HG02943 (cell line): Measurements from ENCODE around the gene CUX1.
"Not testable (repeated sequence)": the region's sequence is repeated elsewhere in the genome, so short reads cannot be mapped to it uniquely, and the experiment has no call there.

Source experiments
- ATAC-seq: cut with Tn5 transposase; IDR thresholded peaks from one replicate; pipeline ENCODE4 v1.9.1; 2021; ENCODE audit warnings: mild to moderate bottlenecking, low read depth, moderate library complexity; ENCODE audit not compliant: unreplicated experiment

Gene CUX1

DNA sequence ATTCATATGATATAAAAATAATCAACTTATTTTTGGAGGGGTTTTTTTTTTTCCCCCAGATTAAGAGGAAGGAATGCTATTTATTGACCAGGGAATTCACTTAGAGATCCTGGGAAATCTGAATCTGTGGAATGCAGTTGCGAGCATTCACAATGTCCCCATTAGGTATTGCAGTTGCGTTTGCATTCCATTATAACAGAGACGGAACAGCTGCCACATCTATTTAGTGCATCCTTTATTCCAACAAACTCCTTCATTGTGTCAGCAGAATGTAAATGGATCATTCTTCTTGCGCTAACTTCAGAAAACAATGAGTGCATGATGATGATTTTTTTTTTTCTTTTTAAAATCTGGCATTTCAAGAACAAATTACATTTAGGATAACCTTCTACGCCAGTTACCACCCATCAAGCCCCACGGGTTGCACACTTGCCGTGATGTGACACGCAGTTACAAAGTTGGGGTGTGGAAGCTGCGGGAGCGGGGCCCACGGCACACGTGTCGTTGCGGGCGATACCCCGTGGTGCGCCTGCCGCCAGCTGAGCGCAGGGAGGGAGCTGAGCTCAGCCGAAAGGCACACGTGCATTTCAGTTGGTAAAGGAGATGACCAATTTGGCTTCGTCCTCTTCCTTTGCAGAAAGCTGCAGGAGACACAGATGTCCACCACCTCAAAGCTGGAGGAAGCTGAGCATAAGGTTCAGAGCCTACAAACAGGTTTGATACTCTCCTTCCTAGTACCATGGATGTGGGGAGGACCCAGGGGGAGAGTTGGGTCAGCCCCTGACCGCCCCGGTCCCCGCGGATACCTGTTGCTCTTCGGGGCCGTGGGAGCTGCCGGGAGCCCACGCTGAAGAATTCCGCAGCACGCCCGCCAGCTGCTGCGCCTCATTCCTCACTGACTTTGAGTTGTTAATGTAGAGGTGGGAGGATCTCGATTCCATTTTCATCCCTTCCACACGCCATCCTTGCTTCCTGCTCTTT, 293.9 kb downstream of the CUX1 start:
- ATAC-seq = no peak

DNA sequence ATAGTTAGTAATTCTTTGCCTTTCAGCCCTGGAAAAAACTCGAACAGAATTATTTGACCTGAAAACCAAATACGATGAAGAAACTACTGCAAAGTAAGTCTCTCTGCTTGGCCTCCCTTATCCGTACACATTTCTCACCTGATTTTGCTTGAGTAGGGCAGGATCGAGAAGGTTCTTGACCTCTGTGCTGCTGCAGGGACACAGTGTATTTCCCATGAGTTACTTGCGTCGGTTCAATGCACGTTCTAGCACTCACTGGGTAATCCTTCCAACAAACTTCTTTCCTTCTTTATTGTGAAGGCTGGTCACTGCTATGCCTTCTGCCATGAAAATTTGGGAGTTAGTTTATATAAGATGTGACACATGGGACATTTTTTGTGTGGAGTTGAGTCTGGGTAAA, 297.8 kb downstream of the CUX1 start:
- ATAC-seq = no peak

DNA sequence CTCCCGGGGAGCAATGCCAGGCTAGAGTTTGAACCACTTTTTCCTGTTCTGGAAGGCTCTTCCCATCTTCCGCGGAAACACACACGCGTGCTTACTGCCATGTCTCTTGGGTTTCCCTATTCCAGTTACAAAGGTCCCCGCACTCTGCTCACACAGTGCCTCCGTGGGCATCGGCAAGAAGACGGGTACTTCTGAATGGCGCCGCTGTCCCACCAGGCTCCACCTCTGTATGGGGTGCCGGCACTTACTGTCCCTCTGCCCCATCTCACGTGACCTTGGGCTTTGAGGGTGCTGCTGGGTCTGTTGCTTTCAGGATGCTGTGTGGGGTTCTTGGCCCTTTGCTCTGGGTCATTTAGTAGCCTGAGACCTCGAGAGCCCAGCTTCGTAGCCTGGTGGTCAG, 298.5 kb downstream of the CUX1 start:
- no peak for ATAC-seq

DNA sequence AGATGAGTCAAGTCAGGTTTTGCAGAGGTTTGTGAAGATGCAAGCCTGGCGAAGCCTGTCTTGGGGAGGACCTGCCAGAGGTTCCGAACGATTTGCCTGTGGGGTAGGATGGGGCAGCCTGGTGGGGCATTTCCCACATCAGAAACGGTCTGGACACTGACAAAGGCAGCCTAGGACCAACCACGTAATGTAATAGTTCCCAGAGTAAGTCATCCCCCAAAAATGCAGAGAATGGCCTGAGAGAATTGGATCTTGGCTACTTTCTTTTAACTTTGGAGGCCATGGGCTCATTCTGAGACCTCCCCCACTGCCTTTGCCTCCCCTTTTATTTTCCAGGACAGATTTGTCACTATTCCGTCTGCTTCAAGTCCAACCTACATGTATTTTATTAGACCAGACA, 300.3 kb downstream of the CUX1 start:
- no peak for ATAC-seq

- no peak for ATAC-seq
Observed at GRCh38 chr7:102119213-102119651, 301.8 kb downstream of the CUX1 start.

DNA sequence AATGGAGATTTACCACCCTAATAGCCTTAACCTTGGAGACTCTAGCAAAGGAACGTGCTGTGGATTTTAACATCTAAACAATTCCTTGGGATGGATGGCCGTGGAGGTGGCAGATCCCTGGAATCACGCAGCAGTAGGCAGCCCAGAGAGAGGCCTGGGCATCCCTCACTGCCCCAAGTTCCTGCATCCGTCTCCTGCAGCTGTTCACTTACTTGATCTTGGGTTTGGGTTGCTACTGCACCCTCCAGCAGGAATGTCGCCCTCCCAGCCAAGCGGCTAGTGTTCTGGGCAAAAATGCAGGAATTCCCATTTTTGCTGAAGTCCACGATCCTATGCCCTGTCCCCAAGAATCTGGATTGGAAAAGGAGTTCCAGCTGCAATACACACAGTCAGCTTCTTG, 302.5 kb downstream of the CUX1 start:
- no peak for ATAC-seq

DNA sequence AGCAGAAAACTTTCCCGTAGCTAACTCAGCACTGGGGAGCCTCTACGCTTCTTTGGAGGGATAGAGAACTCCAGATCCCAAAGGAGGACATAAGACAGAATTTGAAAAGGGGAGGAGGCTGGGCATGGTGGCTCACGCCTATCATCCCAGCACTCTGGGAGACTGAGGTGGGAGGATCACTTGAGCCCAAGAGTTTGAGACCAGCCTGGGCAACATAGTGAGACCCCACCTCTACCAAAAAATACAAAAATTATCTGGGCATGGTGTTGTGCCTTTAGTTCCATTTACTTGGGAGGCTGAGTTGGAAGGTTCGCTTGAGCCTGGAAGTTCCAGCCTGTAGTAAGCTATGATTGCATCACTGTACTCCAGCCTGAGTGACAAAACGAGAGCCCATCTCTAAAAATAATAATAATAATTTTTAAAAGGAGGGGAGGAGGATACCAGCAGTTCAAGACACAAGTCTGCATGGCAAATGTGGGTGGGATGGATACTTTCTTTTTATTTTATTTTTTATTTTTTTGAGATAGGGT, 303.3 kb downstream of the CUX1 start:
- no peak for ATAC-seq

DNA sequence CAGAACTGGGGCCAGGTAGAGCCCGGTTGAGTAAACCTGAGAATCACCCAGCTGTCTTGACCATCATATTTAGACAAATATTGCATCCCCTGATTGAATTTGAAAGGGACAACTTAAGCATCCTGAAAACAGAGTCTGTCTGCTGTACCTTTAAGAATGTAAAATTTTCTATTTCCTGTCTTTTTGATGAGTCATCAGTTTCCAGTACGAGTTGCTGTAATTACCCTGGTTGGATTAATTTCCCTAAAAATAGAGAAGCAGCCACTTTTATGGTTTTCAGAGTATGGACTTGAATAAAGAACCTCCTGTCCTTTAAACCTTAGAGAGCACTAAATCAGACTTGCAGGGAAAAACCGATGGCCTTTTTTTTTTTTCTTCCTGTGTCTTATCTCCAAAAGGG, 304.6 kb downstream of the CUX1 start:
- ATAC-seq = no peak

GRCh38 chr7:102125127-102125596, 307.7 kb downstream of the CUX1 start:
- no peak for ATAC-seq

- no peak for ATAC-seq
Observed at GRCh38 chr7:102128303-102128702, 310.9 kb downstream of the CUX1 start.

DNA sequence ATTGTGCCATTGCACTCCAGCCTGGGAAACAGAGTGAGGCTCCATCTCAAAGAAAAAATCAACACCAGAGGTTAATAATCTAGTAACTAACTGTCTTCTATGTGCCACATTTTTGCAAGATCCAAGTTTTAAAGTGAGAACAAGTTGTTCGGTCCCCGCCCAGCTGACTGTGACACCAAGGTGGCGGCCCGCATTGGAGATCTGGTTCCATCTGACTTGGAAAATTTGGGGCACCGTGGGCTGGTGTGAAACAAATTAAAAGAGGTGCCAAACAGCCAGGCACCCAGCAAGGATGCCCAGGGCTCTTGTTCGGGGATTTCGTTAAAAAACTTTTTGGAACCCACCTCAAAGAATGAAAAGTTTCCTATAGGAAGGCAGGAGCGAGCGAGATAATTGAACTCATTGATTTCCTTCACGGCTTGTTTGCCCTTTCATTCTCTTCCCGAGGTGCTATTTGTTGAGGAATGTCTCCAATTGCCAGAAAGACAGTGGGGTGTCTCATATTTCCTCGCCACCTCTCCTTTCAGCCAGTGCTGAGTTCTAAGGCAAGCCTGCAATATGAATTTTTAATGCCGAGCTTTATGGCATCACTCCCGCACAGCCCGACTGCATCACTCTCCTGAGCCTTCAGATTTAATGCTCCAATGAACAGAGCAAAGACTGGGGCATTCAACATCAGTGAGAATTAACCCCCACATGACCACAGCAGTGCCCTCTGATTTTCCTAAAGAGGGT, 312.4 kb downstream of the CUX1 start:
- ATAC-seq = no peak

DNA sequence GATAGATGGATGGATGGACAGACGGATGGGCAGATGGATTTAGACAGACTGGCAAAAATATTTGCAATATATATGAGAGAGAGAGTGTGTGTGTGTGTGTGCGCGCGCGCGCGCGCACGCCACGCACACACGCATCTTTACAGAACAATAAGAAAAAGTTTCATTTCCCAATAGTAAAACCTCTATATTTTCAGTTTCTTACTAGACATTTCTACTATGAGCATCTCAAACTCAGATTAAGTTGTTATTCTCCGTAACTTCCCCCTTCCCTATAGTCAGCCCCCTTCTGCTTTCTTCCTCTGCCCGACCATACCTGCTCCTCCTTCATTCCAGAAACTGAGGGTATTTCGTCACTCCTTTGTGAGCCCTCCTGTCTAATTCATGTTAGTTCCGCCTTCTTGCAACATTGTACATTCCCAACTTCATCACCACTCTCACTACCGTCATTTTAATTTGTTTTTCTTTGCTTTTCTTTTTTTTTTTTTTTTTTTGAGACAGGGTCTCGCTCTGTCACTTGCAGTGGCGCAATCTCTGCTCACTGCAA, 314.9 kb downstream of the CUX1 start:
- ATAC-seq = no peak

DNA sequence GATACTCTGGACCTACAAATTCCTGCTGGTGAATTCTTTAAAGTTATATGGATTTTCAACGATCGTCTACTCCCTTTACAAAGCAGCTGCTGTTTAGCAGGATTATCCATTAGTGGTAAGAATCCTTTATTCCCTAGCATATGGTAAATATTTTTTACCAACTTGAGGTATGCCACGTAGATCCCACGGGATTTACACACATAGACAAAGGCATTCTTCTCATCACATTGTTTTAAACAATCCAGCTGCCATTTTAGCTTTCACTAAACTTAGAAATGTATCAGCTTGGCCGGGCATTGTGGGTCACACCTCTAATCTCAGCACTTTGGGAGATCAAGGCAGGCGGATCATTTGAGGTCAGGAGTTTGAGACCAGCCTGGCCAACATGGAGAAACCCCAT, 321.2 kb downstream of the CUX1 start:
- no peak for ATAC-seq

DNA sequence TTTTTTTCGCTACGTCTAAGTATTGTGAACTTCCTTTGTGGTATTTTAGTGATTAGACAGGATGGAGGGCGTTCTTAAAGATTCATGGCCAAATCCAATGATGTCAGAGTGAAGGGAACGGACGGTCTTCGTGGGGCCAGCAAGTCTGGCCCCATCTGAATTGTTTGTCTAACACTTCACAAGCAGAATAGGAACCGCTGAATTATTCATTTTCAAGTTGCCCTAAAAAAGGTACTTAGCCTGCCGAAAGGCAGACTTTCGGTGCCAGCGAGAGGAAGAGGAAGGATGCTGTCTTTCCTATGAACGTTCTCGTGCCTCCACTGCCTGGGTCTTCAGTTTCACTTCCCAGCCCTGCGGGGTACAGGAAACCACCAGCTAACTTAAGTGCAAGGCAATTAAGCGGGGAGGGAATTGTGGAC, 323.5 kb downstream of the CUX1 start:
- no peak for ATAC-seq

- not testable (repeated sequence) for ATAC-seq
Observed at GRCh38 chr7:102142433-102142832, 325.0 kb downstream of the CUX1 start.

- no peak for ATAC-seq
Observed at GRCh38 chr7:102146122-102146521, 328.7 kb downstream of the CUX1 start.

DNA sequence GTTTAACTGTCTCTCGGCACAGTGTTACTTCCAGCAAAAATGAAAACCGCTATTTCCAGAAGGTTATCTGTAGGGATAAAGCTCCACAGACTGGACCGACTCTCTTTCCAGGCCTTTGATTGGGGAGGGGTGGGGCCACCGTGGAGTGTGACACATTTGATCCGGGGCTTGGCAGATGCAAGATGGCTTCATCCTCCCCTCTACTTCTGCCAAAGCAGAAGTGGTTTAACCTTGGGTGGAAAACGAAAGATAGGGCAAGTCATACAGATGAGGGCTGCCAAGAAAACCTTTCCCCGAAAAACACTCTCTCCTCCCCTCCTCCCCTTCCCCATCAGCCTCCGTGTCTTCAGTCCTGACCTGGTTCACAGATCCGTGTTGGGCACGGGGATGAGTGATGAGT, 329.6 kb downstream of the CUX1 start:
- ATAC-seq = no peak

DNA sequence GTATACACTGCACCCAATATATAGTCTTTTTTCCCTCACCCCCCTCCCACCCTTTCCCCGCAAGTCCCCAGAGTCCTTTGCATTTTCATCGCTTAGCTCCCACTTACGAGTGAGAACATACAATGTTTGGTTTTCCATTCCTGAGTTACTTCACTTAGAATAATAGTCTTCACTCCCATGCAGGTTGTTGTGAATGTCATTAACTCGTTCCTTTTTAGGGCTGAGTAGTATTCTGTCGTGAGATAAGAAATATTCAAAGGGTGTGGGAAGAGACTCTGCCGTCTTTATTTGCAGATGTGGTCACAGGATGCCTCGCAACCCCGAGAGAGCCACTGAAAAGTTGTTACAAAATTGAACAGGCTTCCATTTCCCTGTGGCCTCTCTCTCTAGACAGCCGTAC, 331.4 kb downstream of the CUX1 start:
- no peak for ATAC-seq

DNA sequence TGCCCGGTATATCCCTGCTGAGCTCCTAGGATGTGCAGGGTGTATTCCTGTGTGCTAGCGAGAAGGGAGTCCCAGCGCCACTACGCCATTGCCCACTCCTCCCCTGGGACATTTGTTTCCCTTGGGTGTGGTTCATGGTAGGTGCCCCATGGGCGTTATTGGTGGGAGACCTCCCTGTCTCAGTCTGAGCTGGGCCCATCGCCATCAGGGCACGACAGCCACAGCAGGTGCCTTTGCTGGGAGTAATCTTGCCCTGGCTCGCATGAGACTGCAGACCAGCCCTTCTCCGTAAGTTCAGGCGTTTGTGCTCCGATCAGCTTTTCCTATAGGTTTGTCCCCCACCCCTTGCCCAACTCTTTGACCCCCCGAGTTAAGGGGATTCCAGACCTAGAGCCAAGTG, 332.0 kb downstream of the CUX1 start:
- no peak for ATAC-seq

- no peak for ATAC-seq
Observed at GRCh38 chr7:102150266-102150665, 332.8 kb downstream of the CUX1 start.
